ENCODE data around the gene TRIM61.

GRCh38 chr4:164945146-164945545 lies 32.3 kb downstream of the TRIM61 start:
- TF ChIP-seq POLR2A (IDR thresholded peaks at IDR 0.05): no peak
- TF ChIP-seq CTCF (IDR thresholded peaks at IDR 0.05): no peak
- TF ChIP-seq POLR2AphosphoS5 (IDR thresholded peaks at IDR 0.05): no peak

Data from upper lobe of left lung (tissue), 4 donors.